GM23338 (cell line): Measurements from ENCODE around the gene GPR142. TPM values are rescaled to one million over a fixed set of nuclear protein-coding genes. Genes with fewer than 3 reads are reported as not detected.

Experiments
- ATAC-seq: fragments of 200-7000 bp; cut with Tn5 transposase; 3 replicates; pipeline ENCODE4 v1.9.1; 2020
- DNase-seq: peaks from one replicate; pipeline ENCODE4 v3.0.0-alpha.2; 2015; ENCODE audit warnings: low spot score
- H2AFZ ChIP-seq: fragments of 200-600 bp; sonication (generic); 2 replicates; pipeline ENCODE4 v1.8.0; 2016; ENCODE audit warnings: antibody characterized with exemption, mild to moderate bottlenecking, moderate library complexity
- H3F3A ChIP-seq: fragments of 200-600 bp; sonication (generic); replicated peaks from 2 replicates; pipeline ENCODE4 v1.8.0; 2017; ENCODE audit warnings: antibody characterized with exemption, mixed run types, low read depth
- H3K27ac ChIP-seq: fragments of 200-600 bp; sonication (generic); 2 replicates; pipeline ENCODE4 v1.6.1; 2016; ENCODE audit warnings: low read depth
- H3K27me3 ChIP-seq: fragments of 200-600 bp; sonication (generic); 2 replicates; pipeline ENCODE4 v1.8.0; 2016; ENCODE audit warnings: mild to moderate bottlenecking, mixed run types, moderate library complexity; ENCODE audit not compliant: insufficient read depth
- H3K36me3 ChIP-seq: fragments of 200-600 bp; sonication (generic); 2 replicates; pipeline ENCODE4 v1.8.0; 2016; ENCODE audit warnings: mild to moderate bottlenecking; ENCODE audit not compliant: insufficient read depth
- H3K4me1 ChIP-seq: fragments of 200-600 bp; sonication (generic); 2 replicates; pipeline ENCODE4 v1.8.0; 2016; ENCODE audit warnings: mild to moderate bottlenecking, moderate library complexity; ENCODE audit not compliant: insufficient read depth
- H3K4me2 ChIP-seq: fragments of 200-600 bp; sonication (generic); 2 replicates; pipeline ENCODE4 v1.7.1; 2017; ENCODE audit warnings: mixed run types
- H3K4me3 ChIP-seq: fragments of 200-600 bp; sonication (generic); 2 replicates; pipeline ENCODE4 v1.6.1; 2016; ENCODE audit warnings: mixed run types
- H3K79me2 ChIP-seq: fragments of 200-600 bp; sonication (generic); replicated peaks from 2 replicates; pipeline ENCODE4 v1.8.0; 2017; ENCODE audit warnings: mild to moderate bottlenecking; ENCODE audit not compliant: insufficient read depth
- H3K9me2 ChIP-seq: fragments of 200-600 bp; sonication (generic); 2 replicates; pipeline ENCODE4 v1.8.0; 2017; ENCODE audit not compliant: insufficient read depth
- H4K20me1 ChIP-seq: fragments of 200-600 bp; sonication (generic); replicated peaks from 2 replicates; pipeline ENCODE4 v1.8.0; 2017; ENCODE audit warnings: mild to moderate bottlenecking; ENCODE audit not compliant: insufficient read depth
- H3K27ac Mint-ChIP-seq: 2 replicates; pipeline ENCODE4 v1.8.0; 2020; ENCODE audit warnings: inconsistent platforms, mild to moderate bottlenecking, moderate library complexity, mixed read lengths
- H3K27me3 Mint-ChIP-seq: 3 replicates; pipeline ENCODE4 v1.8.0; 2022; ENCODE audit warnings: low read depth, mild to moderate bottlenecking, moderate library complexity, mixed read lengths, inconsistent platforms; ENCODE audit not compliant: insufficient read depth, poor library complexity
- H3K36me3 Mint-ChIP-seq: 3 replicates; pipeline ENCODE4 v1.8.0; 2021; ENCODE audit warnings: low read depth, mild to moderate bottlenecking, inconsistent platforms, moderate library complexity, mixed read lengths
- H3K4me1 Mint-ChIP-seq: 3 replicates; pipeline ENCODE4 v1.8.0; 2020; ENCODE audit warnings: mild to moderate bottlenecking, inconsistent platforms, mixed read lengths
- H3K4me3 Mint-ChIP-seq: 3 replicates; pipeline ENCODE4 v1.8.0; 2021; ENCODE audit warnings: moderate library complexity, mild to moderate bottlenecking, inconsistent platforms, mixed read lengths
- H3K9me3 Mint-ChIP-seq: 3 replicates; pipeline ENCODE4 v1.8.0; 2020; ENCODE audit warnings: moderate library complexity, mild to moderate bottlenecking, inconsistent platforms, mixed read lengths
- CTCF ChIP-seq, 2 experiments: fragments of 200-600 bp in 1 of 2; sonication (generic) in 1 of 2; conservative IDR thresholded peaks; 2 replicates each; pipeline versions ENCODE4 v1.5.1 to v1.6.1; 2016 to 2017; ENCODE audit warnings: antibody characterized with exemption in 2 of 2, low read depth in 2 of 2, mild to moderate bottlenecking in 2 of 2, moderate library complexity in 1 of 2
- EZH2phosphoT487 ChIP-seq: fragments of 200-600 bp; sonication (generic); IDR thresholded peaks from one replicate; pipeline ENCODE4 v1.8.1; 2018; ENCODE audit warnings: antibody characterized with exemption; ENCODE audit not compliant: unreplicated experiment
- JUNB ChIP-seq: IDR thresholded peaks from one replicate; pipeline ENCODE4 v1.6.1; 2016; ENCODE audit warnings: antibody characterized with exemption; ENCODE audit not compliant: unreplicated experiment
- NANOG ChIP-seq: IDR thresholded peaks from 2 replicates; pipeline ENCODE4 v1.6.1; 2016; ENCODE audit warnings: antibody characterized with exemption, borderline replicate concordance
- REST ChIP-seq: IDR thresholded peaks from one replicate; pipeline ENCODE4 v1.6.1; 2018; ENCODE audit warnings: antibody characterized with exemption; ENCODE audit not compliant: unreplicated experiment
- STAT1 ChIP-seq: IDR thresholded peaks from one replicate; pipeline ENCODE4 v1.6.1; 2016; ENCODE audit warnings: antibody characterized with exemption; ENCODE audit not compliant: unreplicated experiment
- ZNF331 ChIP-seq: fragments of 250-450 bp; sonication (Bioruptor Pico); IDR thresholded peaks from 2 replicates; pipeline ENCODE4 v1.5.0; 2020; ENCODE audit warnings: low read depth, mild to moderate bottlenecking, moderate library complexity
- ZNF462 ChIP-seq: fragments of 250-450 bp; sonication (Bioruptor Pico); IDR thresholded peaks from 2 replicates; pipeline ENCODE4 v1.5.0; 2020; ENCODE audit warnings: mild to moderate bottlenecking, moderate library complexity
- polyA plus RNA-seq: library from polyadenylated mRNA; unstranded; fragments of >200 nt; fragmentation: Nextera tagmentation; extraction: Ambion mirVana; gene quantifications from 2 replicates; pipeline ENCODE4 v1.2.1, GENCODE V29; 2016
- total RNA-seq: library from RNA; depleted of rRNA; stranded (reverse); fragments of >200 nt; shearing (Covaris generic); gene quantifications from 2 replicates; pipeline ENCODE4 v1.2.3, GENCODE V29; 2014

GPR142 gene
- total and polyA plus RNA-seq, 2 experiments from 2014 or later, result not detected

- TF ChIP-seq EZH2phosphoT487, result no peak
- no peak for TF ChIP-seq CTCF (conservative IDR thresholded peaks at IDR 0.05; ENCODE audit: low read depth in 2 of 2)
- no peak for TF ChIP-seq JUNB
- no peak for TF ChIP-seq ZNF331 (CRISPR knock-in tag)
- no peak for TF ChIP-seq NANOG
These were observed 26.1 kb downstream of the GPR142 start (continued) for GRCh38 chr17:74393346-74393942.

GRCh38 chr17:74394275-74394950 lies 27.1 kb downstream of the GPR142 start:
- peaks cover 4% of the 10 kb centered on the region; the same call in 2 of the 3 replicates for H3K9me3 Mint-ChIP-seq
- Histone ChIP-seq H3K4me2 (no peak overlapping the region), H3K27me3 (no peaks in the 10 kb centered on the region), H3K4me1 (no peaks in the 10 kb centered on the region; the same call in 1 of the 2 replicates), H3K9me2 (no peaks in the 10 kb centered on the region), H3K79me2 (no peaks in the 10 kb centered on the region), H3K36me3 (no peaks in the 10 kb centered on the region), H4K20me1 (no peaks in the 10 kb centered on the region), H3K27ac (no peak overlapping the region), H2AFZ (no peak overlapping the region; the same call in 1 of the 2 replicates), H3K4me3 (no peak overlapping the region), H3F3A (no peaks in the 10 kb centered on the region)
- H3K27ac Mint-ChIP-seq, result peak overlapping the region; percentile 26; the same call in 1 of the 2 replicates
- no peak overlapping the region; the same call in 2 of the 3 replicates for H3K4me3 Mint-ChIP-seq
- H3K4me1 Mint-ChIP-seq, result peaks cover 19% of the 10 kb centered on the region; the same call in 2 of the 3 replicates
- no peaks in the 10 kb centered on the region for H3K36me3 Mint-ChIP-seq
- peaks cover 10% of the 10 kb centered on the region for H3K27me3 Mint-ChIP-seq
- DNase-seq (no peak), ATAC-seq (no peak)
- no peak for TF ChIP-seq CTCF (conservative IDR thresholded peaks at IDR 0.05; ENCODE audit: low read depth in 2 of 2)
- no peak for TF ChIP-seq JUNB
- no peak for TF ChIP-seq ZNF331 (CRISPR knock-in tag)
- TF ChIP-seq STAT1, result no peak
- no peak for TF ChIP-seq REST
- TF ChIP-seq ZNF462 (CRISPR knock-in tag), result no peak
- no peak for TF ChIP-seq NANOG
- no peak for TF ChIP-seq EZH2phosphoT487
